Medulla oblongata (tissue), 1 donor: ENCODE measurements around the gene IFI27L1.

Experiments
- DNase-seq: peaks from one replicate; pipeline ENCODE4 v3.0.0-alpha.2; 2015; ENCODE audit errors: extremely low spot score

IFI27L1 gene

DNA sequence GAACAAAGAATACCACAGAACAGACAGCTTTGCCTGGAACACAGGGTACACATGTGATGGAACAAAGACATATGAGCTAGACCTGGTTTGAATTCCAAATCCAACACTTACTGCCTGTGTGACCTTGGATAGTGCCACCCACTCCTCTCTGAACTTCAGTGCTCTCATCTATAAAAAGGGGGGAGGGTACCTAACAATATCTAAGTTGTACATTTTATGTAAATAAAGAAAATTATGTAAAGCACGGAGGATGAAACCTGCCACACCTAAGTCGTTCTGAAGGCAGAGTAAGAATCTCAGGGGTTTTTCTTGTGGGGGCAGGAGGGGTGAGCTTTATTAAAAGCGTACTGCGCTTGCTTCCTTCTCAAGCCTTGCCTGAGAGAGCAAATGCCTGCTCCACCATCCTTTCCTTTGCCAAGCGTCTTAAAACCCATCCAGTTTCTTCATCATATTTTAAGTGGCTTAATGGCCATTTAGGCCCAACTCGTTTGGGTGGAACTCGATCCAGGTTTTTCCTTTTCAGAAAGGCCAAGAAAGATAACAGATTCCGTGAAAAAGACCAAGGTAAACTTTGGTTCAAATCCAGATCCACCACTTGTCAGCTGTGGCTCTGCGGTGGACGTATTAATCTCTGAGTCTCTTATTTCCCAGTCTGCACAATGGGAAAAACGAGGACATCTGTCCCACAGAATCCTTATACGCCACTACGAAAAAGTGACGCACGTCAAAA, 1.1 kb upstream of the IFI27L1 start:
- DNase-seq: peak; percentile 54

DNA sequence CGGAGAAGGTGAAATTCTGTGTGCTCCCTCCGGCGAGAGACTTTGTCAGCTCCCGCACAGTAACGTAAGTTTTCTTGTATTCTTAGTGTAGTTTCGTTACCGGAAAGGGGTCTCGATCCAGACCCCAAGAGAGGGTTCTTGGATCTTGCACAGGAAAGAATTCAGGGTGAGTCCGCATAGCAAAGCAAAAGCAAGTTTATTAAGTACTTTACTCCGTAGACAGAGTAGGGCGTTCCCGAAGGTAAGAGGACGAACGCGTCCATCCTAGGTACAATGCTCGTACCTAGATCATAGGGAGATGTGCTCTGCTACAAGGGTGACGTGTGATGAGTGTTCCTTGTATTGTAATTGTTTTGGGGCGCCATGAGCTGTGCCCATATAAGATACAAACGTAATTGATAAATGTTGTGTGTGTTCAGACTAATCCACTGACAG, 293 bp downstream of the IFI27L1 start:
- DNase-seq: no peak

DNA sequence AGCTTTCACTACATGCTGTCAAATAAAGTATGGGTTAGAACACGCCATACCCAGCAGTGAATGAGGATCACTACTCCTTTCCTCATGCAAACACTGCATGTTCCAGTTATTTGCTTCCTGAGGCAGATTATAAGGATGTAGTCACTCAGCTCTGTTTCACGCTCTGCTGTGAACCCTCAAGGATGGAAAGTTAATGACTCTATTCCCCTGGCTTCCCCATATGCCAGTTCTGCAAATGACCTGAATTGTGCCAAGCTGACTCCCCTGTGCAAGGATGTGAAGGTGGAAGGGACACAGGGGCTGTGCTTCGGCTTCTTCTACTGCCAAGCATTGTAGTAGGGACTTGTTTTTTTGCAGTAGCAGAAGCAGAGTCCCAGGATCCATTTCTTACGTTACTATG, 6.8 kb downstream of the IFI27L1 start:
- DNase-seq: no peak

DNA sequence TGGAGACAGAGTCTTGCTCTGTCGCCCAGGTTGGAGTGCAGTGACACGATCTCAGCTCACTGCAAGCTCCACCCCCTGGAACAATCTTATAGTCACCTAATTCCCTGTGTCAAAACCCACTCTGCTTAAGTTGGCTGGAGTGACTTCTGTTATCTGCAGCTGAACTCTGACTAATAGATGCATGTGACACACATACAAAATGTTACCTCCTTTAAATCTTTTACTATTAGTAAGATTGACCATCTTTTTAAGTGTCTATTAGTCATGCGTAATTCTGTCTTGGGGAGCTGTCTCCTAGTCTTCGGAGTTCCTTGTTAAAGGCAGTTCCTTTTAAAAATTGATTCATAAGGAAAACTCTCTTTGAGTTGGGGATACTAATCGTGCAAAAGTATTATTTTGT, 7.4 kb downstream of the IFI27L1 start:
- DNase-seq: no peak

DNA sequence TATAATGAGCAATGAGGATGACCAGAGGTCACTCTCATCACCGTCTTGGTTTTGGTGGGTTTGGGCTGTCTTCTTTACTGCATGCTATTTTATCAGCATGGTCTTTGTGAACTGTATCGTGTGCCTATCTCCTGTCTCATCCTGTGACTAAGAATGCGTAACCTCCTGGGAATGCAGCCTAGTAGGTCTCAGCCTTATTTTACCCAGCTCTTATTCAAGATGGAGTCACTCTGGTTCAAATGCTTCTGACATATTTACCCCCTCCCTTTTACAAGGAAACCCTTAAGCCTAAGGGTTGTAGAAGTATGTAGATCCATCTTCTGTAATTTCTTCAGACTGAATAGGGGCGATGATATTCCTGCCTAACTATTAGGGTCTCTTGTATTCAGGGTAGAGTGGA, 8.4 kb downstream of the IFI27L1 start:
- DNase-seq: no peak

DNA sequence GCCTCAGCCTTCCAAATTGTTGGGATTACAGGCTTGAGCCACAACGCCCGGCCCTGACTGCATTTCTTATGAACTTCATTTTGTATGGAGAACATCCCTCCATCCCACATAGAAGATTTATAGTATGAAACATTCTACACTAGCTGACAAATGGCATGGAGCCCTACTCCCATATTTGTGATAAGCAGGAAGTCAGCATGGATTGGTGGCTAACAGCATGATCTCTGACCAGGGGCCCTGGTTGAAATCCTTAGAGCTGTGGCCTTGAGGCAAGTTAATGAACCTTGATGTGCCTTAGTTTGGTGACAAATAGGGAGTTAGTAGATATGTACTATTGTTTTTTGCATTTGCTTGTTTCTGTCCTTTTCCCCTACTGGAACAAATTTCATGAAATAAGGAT, 12.3 kb downstream of the IFI27L1 start:
- DNase-seq: no peak

DNA sequence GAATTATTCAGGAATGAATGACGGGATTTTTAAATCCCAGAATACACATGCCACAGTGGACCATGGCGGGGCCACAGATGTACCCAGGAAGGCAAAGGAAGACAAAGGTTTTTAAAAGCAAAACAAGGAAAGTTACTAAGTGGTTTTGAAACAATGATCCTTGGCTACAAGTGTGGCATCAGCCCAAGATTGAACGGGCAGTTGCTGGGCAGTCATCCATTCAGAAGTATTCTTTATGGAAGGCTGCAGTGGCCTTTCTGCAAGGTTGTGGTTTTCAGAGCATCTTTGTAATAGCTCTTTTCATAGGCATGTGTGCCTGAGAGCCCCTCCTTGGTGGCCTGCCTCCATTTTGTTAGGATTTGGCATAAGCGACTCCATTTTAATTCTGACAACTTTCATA, 16.0 kb downstream of the IFI27L1 start:
- no peak for DNase-seq

DNA sequence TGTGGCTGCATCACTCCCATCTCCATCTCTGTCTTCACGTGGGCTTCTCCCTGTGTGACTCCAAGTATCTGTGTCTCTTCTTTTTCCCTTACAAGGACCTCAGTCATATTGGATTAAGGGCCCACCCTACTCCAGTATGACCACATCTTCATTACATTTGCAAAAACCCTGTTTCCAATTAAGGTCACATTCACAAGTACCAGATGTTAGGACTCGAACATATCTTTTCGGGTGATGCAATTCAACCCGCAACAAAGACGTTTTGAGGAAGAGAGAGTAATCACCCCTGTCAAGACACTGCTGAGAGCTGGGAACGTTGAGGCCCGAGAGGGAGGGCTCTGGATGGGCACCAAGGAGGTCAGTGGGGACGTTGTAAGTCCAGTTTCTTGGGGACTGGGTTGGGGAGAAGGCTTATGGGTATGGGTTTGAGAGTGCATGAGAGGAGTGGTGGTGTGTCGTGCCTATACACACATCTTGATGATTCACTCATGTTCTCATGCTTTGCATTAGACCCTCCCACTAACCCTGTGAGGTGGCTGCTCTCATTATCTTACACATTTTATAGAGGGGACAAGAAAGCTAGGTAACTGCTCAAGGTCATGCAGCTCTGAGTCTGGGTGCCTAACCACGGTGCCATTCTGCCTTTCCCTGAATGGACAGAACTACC, 17.3 kb downstream of the IFI27L1 start:
- no peak for DNase-seq

DNA sequence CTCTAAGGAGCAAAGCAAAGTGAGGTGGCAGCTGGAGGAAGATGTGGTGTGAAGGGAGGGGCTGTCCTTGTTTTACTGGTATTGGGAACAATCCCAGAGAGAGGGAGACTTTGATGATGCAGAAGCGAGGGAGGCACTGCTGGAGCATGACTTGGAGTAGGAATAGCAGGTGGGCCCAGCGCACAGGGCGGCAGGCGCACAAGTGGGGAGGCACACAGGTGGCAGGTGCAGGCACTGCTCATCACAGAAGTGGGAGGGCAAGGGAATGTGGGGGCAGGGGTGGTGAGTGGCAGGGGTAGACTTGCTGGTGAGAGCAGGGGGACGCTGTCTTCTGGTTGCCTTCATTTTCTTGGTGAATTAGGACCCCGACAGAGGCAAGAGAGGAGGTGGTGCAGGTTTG, 17.9 kb downstream of the IFI27L1 start:
- DNase-seq: no peak

DNA sequence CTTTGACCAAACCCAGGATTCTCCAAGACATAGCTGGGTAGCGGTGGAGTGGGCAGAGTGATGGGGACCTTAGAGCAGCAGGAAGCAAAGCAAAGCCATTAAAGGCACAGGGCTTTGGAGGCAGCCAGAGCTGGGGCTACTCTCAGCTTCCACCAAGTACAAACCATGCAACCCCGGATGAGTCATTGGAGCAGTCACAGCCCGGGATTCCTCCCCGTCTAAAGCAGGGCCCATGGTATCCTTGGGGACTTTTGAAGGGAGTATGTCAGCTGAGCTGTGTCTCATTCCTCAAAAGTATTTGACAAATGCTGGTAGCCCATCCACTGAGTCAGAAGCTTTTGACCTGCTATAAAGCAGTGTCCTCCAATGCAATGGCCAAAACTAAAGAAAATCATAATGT, 19.7 kb downstream of the IFI27L1 start:
- DNase-seq: peak; percentile 41

DNA sequence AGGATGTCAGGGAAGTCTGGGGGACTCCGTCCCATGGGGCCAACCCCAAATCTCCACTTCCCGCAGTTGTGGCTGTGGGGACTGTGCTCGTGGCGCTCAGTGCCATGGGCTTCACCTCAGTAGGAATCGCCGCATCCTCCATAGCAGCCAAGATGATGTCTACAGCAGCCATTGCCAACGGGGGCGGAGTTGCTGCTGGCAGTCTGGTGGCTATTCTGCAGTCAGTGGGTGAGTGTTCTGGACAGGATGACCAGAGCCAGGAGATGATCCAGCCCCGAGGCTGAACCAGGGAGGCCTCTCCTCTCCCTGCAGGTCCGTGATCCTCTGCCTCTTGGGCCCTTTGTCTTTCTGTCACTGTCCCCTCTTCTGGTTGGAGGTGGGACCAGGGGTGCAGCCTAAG, 20.6 kb downstream of the IFI27L1 start:
- DNase-seq: peak; percentile 50

DNA sequence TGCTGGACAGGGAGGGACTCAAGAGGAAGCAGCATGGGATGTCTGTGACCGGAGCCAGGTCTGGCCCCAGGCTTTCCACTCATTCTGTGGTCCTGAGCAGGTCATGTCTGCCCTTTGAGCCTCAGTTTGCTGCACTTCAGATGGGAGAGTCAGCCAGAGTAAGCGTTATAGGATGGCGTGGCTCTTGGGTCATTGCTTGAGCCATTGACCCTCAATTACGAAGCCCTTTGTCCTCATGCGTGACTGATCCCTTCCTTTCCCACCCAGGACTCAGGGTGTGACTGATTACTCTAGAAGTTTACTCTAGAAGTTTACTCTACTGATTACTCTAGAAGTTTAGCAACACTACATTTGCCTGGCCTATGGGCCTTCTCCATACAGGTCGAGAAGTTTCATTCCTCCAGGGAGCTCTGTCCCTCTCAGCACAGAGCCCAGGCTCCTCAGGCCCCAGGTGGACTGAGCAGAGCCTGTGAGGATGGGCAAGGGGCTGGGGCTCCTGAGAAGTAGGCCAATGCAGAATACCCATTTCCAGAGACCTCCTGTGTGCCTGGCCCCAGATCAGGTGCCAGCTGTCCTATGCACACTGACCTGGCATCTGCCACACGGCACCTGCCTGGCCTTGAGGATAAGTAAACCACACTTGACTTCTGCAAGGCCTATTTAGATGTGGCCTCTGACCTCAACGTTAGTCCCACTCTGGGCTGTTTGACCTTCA, 21.8 kb downstream of the IFI27L1 start:
- DNase-seq: no peak

DNA sequence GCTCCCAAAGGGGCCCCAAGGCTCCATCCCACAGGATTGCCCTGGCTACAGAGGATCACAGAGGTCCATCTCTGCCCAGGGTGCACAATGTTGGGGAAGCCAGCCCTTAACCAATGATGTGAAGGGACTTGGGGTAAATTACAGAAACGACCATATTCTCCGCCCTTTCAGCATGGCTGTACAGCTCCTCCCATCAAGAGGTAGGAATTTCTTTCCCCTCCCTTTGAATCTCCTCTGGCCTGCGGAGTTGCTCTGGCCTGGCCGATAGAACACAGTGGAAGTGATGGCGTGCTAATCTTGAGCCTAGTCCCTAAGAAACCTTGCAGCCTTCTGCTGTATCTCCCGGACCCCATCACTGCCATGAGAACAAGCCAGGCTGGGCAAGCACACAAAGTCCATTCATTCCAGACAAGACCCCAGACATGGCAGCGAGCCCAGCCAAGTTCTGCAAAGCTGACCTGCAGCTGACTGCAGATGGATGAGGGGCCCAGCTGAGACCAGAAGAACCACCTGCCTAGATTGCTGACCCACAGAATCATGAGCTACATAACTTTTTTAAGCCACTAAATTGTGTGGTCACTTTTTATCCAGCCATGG, 22.5 kb downstream of the IFI27L1 start:
- no peak for DNase-seq

DNA sequence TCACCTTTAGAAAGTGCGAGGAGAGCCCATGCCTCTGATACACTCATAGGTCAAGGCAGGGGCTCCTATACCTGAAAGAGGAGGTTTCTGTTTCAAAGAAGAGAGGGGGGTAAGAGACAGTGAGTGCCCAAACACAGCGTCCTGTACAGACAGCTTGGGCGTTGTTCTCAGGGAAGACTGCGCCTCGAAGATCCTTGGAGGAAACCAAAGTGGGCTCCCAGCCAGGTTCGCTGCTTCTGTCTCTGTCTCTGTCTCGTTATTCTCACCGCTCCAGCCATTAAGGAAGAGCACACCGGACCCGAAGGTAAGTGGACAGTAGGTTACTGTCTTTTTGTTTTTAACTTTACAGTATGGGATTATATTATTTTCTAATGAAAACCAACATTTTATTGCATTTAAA, 23.6 kb downstream of the IFI27L1 start:
- DNase-seq: no peak

DNA sequence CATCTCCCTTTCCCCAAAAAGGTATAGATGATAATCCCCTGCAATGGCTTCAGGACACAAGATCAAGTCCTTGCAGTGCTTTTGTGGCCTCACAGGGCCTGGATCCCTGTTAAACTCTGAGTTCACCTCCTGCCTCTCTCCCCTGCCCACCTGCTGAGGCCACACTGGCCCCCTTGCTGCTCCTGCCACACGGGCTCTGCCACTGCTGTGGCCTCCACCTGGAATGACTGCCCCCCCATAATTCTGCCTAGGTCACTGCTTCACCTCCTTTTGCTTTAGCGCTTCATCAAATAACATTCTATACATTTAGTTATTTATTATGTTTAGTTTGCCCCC, 28.8 kb downstream of the IFI27L1 start:
- no peak for DNase-seq

DNA sequence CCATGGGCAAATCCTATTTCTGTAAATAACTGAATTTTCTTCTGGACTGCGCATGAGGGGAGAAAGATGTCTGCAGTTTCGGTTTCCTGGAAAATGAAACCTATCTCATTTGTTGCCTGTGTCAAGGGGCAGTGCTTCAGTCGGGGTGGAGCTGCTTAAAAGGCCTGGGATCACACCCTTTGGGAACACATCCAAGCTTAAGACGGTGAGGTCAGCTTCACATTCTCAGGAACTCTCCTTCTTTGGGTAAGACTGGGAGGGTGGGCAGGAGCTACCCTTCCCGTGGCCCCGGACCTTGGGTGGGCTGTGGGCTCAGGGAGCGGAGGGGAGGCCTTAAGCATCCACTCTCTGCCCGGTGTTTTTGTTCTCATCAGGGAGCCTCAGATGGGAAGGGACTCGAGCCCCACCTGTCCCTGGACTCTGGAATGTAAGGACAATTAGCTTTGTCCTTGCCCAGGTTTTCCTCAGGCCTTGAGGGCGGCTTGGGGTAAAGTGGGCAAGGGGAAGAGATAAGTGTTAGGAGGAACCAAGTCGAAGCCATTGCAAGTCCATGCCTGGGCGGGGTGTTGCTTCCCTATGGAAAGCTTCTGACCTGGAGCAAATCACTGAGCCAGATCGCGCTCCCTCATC, 29.6 kb downstream of the IFI27L1 start, which contains the start of gene IFI27:
TSS of gene IFI27 (plus strand) at position 185 of the 630 bp plus-strand sequence.
- DNase-seq: no peak

DNA sequence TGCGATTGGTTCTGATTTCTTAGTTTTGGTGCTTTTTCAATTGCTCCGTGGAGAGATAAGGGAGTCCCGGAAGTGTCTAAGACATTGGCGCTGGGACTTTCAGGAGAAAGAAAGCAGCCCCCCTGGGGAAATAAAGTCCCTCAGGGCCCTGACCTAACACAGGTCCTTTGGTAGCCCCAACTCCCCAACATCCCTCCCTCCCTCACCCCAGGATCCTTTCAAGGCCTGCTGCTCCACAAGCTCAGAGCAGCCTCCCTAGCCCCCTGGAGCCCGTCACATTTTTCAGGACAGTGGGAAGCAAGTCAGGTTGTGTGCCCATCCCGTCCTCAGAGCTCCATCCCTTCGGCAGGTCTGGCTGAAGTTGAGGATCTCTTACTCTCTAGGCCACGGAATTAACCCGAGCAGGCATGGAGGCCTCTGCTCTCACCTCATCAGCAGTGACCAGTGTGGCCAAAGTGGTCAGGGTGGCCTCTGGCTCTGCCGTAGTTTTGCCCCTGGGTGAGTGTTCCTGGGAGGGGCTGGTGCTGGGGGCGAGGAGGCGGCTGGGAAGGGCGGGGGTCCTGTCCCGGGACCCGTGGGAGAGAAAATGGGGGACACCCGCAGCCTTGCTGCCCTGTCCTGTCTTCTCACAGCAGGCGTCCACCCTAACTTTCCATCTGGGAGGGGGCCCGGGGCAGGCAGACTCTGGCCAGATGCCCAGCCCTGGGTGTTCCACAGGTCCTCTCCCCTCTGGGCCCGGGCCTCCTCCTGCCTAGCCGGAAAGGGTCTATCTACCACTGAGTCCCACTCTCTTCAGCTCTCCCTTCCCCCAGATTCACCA, 30.4 kb downstream of the IFI27L1 start:
- DNase-seq: no peak

DNA sequence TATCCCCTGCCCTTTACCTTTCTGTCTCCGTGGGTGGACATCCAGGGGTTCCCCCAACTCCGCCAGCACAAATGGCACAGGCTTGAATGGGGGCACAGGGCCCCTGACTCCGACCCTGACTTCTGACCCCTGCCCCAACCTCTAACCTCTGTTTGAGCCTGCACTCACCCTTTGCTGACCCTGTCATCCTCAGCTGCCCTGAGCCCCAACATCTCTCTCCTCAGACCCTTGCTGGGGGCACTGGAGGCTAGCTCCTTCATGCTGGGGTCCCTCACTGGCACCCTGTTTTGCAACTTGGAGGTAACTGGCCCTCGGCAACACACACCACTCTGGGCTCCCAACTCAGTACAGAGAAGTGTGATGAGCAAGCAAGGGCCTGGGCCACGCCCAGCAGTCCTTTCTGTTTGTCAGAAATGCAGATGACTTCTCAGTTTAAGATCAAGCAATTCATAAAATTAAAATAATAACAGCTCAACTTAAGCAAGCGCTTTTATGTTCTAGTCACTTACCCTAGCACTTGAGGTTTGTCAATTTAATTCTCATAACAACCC, 31.5 kb downstream of the IFI27L1 start:
- no peak for DNase-seq

DNA sequence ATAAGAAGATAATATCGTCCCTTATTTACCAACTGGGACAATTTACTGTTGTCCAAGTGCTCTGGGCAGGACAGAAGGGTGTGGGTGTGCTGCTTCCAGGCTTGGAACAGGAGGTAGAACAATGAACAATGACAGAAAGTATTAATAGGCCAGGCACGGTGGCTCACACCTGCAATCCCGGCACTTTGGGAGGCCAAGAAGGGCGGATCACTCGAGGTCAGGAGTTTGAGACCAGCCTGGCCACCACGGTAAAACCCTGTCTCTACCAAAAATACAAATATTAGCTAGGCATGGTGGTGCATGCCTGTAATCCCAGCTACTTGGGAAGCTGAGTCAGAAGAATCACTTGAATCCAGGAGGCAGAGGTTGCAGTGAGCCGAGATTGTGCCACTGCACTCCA, 32.0 kb downstream of the IFI27L1 start:
- DNase-seq: no peak

DNA sequence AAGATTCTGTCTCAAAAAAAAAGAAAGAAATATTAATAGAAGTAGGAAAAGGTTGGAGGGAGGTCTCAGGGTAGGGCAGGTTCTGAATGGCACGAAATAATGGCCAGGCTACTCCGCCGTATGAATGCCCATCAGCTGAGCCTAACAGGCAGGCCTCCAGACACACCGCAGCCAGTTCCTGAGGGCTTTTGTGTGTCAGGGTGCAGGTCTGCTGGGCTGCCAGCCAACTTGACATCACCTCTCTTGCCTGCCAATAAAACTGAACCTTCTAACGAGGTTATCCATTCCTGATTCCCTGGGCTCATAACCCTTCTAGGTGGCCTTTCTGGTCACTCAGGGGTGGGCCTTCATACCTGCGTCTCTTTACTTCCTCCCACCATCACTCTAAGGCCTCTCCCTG, 32.4 kb downstream of the IFI27L1 start:
- DNase-seq: peak; percentile 61
